ENCODE data around the gene ZSWIM8. TPM values are rescaled to one million over a fixed set of nuclear protein-coding genes. Genes with fewer than 3 reads are reported as not detected.
A peak's percentile ranks its signal among the peaks of the same experiment; 100 is the strongest.

The ZSWIM8 gene
- total RNA-seq, 4 donors from 2014 or later = 94.5 to 530 (median 188) TPM

DNA sequence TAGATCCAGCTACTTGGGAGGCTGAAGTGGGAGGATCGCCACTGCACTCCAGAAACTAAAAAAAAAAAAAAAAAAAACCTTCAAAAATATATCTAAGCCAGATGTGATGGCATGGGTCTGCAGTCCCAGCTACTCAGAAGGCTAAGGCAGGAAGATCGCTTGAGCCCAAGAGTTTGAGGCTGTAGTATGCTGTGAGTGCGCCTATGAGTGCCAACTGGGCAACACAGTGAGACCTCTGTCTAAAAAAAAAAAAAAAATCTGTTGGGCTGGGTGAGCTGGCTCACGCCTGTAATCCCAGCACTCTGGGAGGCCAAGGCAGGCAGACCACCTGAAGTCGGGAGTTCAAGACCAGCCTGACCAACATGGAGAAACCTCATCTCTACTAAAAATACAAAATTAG, 6.4 kb upstream of the ZSWIM8 start:
- no peak overlapping the region for H3K4me3 ChIP-seq
- H3K4me1 ChIP-seq = peaks cover 26 to 53% (median 39%) of the 10 kb centered on the region in 4 donors
- TF ChIP-seq, protein P1, sequence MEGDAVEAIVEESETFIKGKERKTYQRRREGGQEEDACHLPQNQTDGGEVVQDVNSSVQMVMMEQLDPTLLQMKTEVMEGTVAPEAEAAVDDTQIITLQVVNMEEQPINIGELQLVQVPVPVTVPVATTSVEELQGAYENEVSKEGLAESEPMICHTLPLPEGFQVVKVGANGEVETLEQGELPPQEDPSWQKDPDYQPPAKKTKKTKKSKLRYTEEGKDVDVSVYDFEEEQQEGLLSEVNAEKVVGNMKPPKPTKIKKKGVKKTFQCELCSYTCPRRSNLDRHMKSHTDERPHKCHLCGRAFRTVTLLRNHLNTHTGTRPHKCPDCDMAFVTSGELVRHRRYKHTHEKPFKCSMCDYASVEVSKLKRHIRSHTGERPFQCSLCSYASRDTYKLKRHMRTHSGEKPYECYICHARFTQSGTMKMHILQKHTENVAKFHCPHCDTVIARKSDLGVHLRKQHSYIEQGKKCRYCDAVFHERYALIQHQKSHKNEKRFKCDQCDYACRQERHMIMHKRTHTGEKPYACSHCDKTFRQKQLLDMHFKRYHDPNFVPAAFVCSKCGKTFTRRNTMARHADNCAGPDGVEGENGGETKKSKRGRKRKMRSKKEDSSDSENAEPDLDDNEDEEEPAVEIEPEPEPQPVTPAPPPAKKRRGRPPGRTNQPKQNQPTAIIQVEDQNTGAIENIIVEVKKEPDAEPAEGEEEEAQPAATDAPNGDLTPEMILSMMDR (IDR thresholded peaks at IDR 0.05) = no peak
- TF ChIP-seq POLR2AphosphoS5 (IDR thresholded peaks at IDR 0.05) (no peak), EP300 (IDR thresholded peaks at IDR 0.05; ENCODE audit: low read depth) (no peak), POLR2A (IDR thresholded peaks at IDR 0.05) (no peak)
- H3K36me3 ChIP-seq = peaks cover 0 to 6% (median 0%) of the 10 kb centered on the region in 4 donors
- no peaks in the 10 kb centered on the region for H3K27me3 ChIP-seq
- H3K9me3 ChIP-seq = no peaks in the 10 kb centered on the region
- 93% methylated on average over 2 to 5 of the region's 5 CpGs for WGBS, 2 donors (ENCODE audit: low coverage in 1 of 2)
- intact Hi-C loops (cut with DNase I; ENCODE audit: low total_unique reads) = no loop called here
- in situ Hi-C loops (cut with MboI; ENCODE audit: low pct_ligation_motif_present in 1 of 4, low pct_unique_long_range_greater_than_20kb in 1 of 4, low sequenced_read_pairs in 3 of 4) = no loop called here
- DNase-seq = no peak
- no peak overlapping the region for H3K27ac ChIP-seq

DNA sequence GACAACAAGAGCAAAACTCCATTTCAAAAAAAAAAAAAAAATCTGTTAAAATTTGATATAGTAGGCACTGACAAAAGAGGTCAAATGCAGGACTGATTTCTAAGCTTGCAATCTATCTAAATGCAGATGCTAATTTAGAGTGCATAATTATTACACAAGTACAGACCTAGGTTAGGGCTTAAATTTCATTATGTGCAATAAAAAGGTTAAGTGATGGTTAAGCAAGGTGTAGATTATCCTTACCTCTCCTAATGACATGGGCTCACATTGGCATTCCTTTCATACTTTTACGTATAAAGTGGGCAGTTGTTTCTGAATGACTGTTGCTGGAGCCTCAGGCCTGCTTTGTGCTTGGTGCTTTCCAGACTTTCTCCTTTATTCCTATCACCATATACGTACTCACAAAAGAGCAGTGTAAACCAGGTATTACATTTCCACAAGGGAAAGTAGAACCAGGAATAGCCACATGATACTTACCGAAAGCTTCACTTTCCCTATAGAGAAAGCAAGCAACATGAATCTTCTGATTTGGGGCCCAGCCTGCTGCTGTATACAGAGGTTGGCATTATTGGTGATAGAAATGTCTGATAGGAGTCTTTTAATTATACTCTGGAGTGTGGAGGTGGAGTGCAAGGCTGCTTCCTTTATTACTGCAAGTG, 5.7 kb upstream of the ZSWIM8 start:
- intact Hi-C loops (cut with DNase I; ENCODE audit: low total_unique reads) = loop anchor here (5.0 kb wide), 1 partner anchor 508 kb away; no protein-coding TSS in a partner anchor
- Histone ChIP-seq H3K4me3 (no peak overlapping the region), H3K36me3 (peaks cover 0 to 6% (median 0%) of the 10 kb centered on the region in 4 donors), H3K9me3 (no peaks in the 10 kb centered on the region), H3K27ac (no peak overlapping the region), H3K4me1 (peaks cover 19 to 53% (median 34%) of the 10 kb centered on the region in 4 donors), H3K27me3 (no peaks in the 10 kb centered on the region)
- in situ Hi-C loops (cut with MboI; ENCODE audit: low pct_ligation_motif_present in 1 of 4, low pct_unique_long_range_greater_than_20kb in 1 of 4, low sequenced_read_pairs in 3 of 4) = no loop called here
- WGBS, 2 donors (ENCODE audit: low coverage in 1 of 2) = 76 to 83% methylated on average over 3 of the region's 3 CpGs
- no peak for DNase-seq
- TF ChIP-seq POLR2A (IDR thresholded peaks at IDR 0.05) = no peak

DNA sequence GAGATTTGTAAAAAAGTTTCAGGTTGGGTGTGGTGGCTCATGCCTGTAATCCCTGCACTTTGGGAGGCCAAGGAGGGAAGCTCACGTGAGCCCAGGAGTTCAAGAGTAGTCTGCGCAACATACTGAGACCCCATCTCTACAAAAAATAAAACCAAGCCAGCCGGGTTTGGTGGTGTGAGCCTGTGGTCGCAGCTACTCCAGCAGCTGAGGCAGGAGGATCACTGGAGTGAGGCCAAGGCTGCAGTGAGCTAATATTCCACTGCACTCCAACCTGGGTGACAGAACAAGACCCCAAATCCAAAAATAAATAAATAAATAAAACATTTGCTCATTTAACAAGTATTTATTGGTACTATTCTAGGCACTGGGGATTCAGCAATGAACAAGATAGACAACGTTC, 5.1 kb upstream of the ZSWIM8 start:
- 66 to 87% methylated on average over 3 to 5 of the region's 5 CpGs for WGBS, 2 donors (ENCODE audit: low coverage in 1 of 2)
- Histone ChIP-seq H3K27me3 (no peaks in the 10 kb centered on the region), H3K27ac (no peak overlapping the region), H3K4me3 (no peak overlapping the region), H3K36me3 (peaks cover 0 to 6% (median 0%) of the 10 kb centered on the region in 4 donors), H3K9me3 (no peaks in the 10 kb centered on the region), H3K4me1 (peaks cover 13 to 50% (median 31%) of the 10 kb centered on the region in 4 donors)
- no peak for DNase-seq
- TF ChIP-seq POLR2AphosphoS5 (IDR thresholded peaks at IDR 0.05) = no peak
- TF ChIP-seq POLR2A (IDR thresholded peaks at IDR 0.05) = no peak
- TF ChIP-seq EP300 (IDR thresholded peaks at IDR 0.05; ENCODE audit: low read depth) = no peak
- TF ChIP-seq, protein P1 (IDR thresholded peaks at IDR 0.05) = no peak
- in situ Hi-C loops (cut with MboI; ENCODE audit: low pct_ligation_motif_present in 1 of 4, low pct_unique_long_range_greater_than_20kb in 1 of 4, low sequenced_read_pairs in 3 of 4) = no loop called here
- intact Hi-C loops (cut with DNase I; ENCODE audit: low total_unique reads) = loop anchor here (5.0 kb wide), 1 partner anchor 507 kb away; no protein-coding TSS in a partner anchor

DNA sequence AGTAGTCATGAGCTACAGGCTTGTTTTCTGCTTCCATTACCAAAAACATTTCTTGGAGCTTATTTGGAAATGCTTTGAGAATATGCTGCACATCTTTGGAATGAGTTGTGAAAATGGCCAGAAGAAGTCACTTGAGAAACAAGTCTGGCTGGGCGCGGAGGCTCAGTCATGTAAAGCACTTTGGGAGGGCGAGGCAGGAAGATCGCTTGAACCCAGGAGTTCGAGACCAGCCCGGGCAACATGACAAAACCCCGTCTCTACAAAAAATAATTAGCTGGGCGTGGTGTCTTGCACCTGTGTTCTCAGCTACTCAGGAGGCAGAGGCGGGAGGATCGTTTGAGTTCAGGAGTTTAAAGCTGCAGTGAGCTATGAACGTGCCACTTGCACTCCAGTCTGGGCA, 4.4 kb upstream of the ZSWIM8 start:
- H3K36me3 ChIP-seq = peaks cover 0 to 6% (median 0%) of the 10 kb centered on the region in 4 donors
- no peaks in the 10 kb centered on the region for H3K9me3 ChIP-seq
- in situ Hi-C loops (cut with MboI; ENCODE audit: low pct_ligation_motif_present in 1 of 4, low pct_unique_long_range_greater_than_20kb in 1 of 4, low sequenced_read_pairs in 3 of 4) (no loop called here), intact Hi-C loops (cut with DNase I; ENCODE audit: low total_unique reads) (loop anchor here (5.0 kb wide), 1 partner anchor 506 kb away; no protein-coding TSS in a partner anchor)
- DNase-seq = no peak
- no peaks in the 10 kb centered on the region for H3K27me3 ChIP-seq
- peak overlapping the region; percentile 91 to 98 (median 96) for H3K27ac ChIP-seq
- TF ChIP-seq EP300 (IDR thresholded peaks at IDR 0.05; ENCODE audit: low read depth) (no peak), POLR2A (IDR thresholded peaks at IDR 0.05) (no peak), POLR2AphosphoS5 (IDR thresholded peaks at IDR 0.05) (no peak)
- TF ChIP-seq, protein P1 (IDR thresholded peaks at IDR 0.05) = no peak
- peak overlapping the region in 3 of 4 donors; percentile 70 to 92 (median 76) for H3K4me3 ChIP-seq
- H3K4me1 ChIP-seq = peaks cover 12 to 43% (median 30%) of the 10 kb centered on the region in 4 donors
- 20 to 24% methylated on average over 6 to 11 of the region's 11 CpGs for WGBS, 2 donors (ENCODE audit: low coverage in 1 of 2)
